ENCODE results near the gene GPR31.
"Not testable (repeated sequence)": the region's sequence is repeated elsewhere in the genome, so short reads cannot be mapped to it uniquely, and the experiment has no call there.

Gene GPR31

GRCh38 chr6:167185101-167185500 lies 27.3 kb upstream of the GPR31 start:
- H3K27me3 Mint-ChIP-seq (ENCODE audit: low read depth); H3K27ac Mint-ChIP-seq; H3K4me3 Mint-ChIP-seq; H3K9me3 Mint-ChIP-seq; H3K4me1 Mint-ChIP-seq; H3K36me3 Mint-ChIP-seq (ENCODE audit: low read depth): not testable (repeated sequence)

GRCh38 chr6:167182913-167183314 lies 25.1 kb upstream of the GPR31 start:
- H3K4me1 Mint-ChIP-seq; H3K27me3 Mint-ChIP-seq (ENCODE audit: low read depth); H3K36me3 Mint-ChIP-seq (ENCODE audit: low read depth); H3K27ac Mint-ChIP-seq; H3K9me3 Mint-ChIP-seq; H3K4me3 Mint-ChIP-seq: not testable (repeated sequence)
- peak in 2 of 3 experiments; percentile 25 to 35 for TF ChIP-seq CTCF (IDR thresholded peaks at IDR 0.05; ENCODE audit: unreplicated experiment in 3 of 3)

- H3K9me3 Mint-ChIP-seq; H3K36me3 Mint-ChIP-seq (ENCODE audit: low read depth); H3K4me1 Mint-ChIP-seq; H3K4me3 Mint-ChIP-seq; H3K27ac Mint-ChIP-seq: not testable (repeated sequence)
- peaks cover 11% of the 10 kb centered on the region for H3K27me3 Mint-ChIP-seq (ENCODE audit: low read depth)
Measured at GRCh38 chr6:167181351-167181750, 23.6 kb upstream of the GPR31 start.

- H3K27ac Mint-ChIP-seq; H3K36me3 Mint-ChIP-seq (ENCODE audit: low read depth); H3K4me3 Mint-ChIP-seq; H3K9me3 Mint-ChIP-seq; H3K4me1 Mint-ChIP-seq: not testable (repeated sequence)
- peaks cover 11% of the 10 kb centered on the region for H3K27me3 Mint-ChIP-seq (ENCODE audit: low read depth)
Measured at GRCh38 chr6:167180086-167180485, 22.3 kb upstream of the GPR31 start.

GRCh38 chr6:167178896-167179655 lies 21.3 kb upstream of the GPR31 start:
- H3K27me3 Mint-ChIP-seq (ENCODE audit: low read depth) = peaks cover 13% of the 10 kb centered on the region
- not testable (repeated sequence) for H3K4me1 Mint-ChIP-seq; H3K4me3 Mint-ChIP-seq; H3K27ac Mint-ChIP-seq; H3K36me3 Mint-ChIP-seq (ENCODE audit: low read depth); H3K9me3 Mint-ChIP-seq

- not testable (repeated sequence) for H3K27ac Mint-ChIP-seq; H3K9me3 Mint-ChIP-seq; H3K4me1 Mint-ChIP-seq; H3K36me3 Mint-ChIP-seq (ENCODE audit: low read depth); H3K4me3 Mint-ChIP-seq
- H3K27me3 Mint-ChIP-seq (ENCODE audit: low read depth) = peaks cover 11% of the 10 kb centered on the region
Measured at GRCh38 chr6:167177271-167177670, 19.5 kb upstream of the GPR31 start.

GRCh38 chr6:167172011-167172410 lies 14.2 kb upstream of the GPR31 start:
- not testable (repeated sequence) for H3K27me3 Mint-ChIP-seq (ENCODE audit: low read depth); H3K4me1 Mint-ChIP-seq; H3K4me3 Mint-ChIP-seq; H3K36me3 Mint-ChIP-seq (ENCODE audit: low read depth); H3K9me3 Mint-ChIP-seq; H3K27ac Mint-ChIP-seq

- H3K4me3 Mint-ChIP-seq; H3K36me3 Mint-ChIP-seq (ENCODE audit: low read depth); H3K9me3 Mint-ChIP-seq; H3K27ac Mint-ChIP-seq; H3K27me3 Mint-ChIP-seq (ENCODE audit: low read depth); H3K4me1 Mint-ChIP-seq: not testable (repeated sequence)
Measured at GRCh38 chr6:167171300-167171699, 13.5 kb upstream of the GPR31 start.

- H3K4me1 Mint-ChIP-seq; H3K4me3 Mint-ChIP-seq; H3K27me3 Mint-ChIP-seq (ENCODE audit: low read depth); H3K36me3 Mint-ChIP-seq (ENCODE audit: low read depth); H3K27ac Mint-ChIP-seq; H3K9me3 Mint-ChIP-seq: not testable (repeated sequence)
Measured at GRCh38 chr6:167169867-167170266, 12.1 kb upstream of the GPR31 start.

GRCh38 chr6:167168296-167168695 lies 10.5 kb upstream of the GPR31 start:
- not testable (repeated sequence) for H3K4me1 Mint-ChIP-seq; H3K27me3 Mint-ChIP-seq (ENCODE audit: low read depth); H3K9me3 Mint-ChIP-seq; H3K4me3 Mint-ChIP-seq; H3K27ac Mint-ChIP-seq; H3K36me3 Mint-ChIP-seq (ENCODE audit: low read depth)

GRCh38 chr6:167167699-167168098 lies 9.9 kb upstream of the GPR31 start:
- H3K4me3 Mint-ChIP-seq; H3K9me3 Mint-ChIP-seq; H3K36me3 Mint-ChIP-seq (ENCODE audit: low read depth); H3K27ac Mint-ChIP-seq; H3K4me1 Mint-ChIP-seq: not testable (repeated sequence)
- H3K27me3 Mint-ChIP-seq (ENCODE audit: low read depth) = peaks cover 15% of the 10 kb centered on the region

Measured in nephron (organoid).